NCI-H526 treated with DMSO at 0.1 percent for 48 hours (cell line): ENCODE results near the gene TRAF7.
"Not testable (repeated sequence)": the region's sequence is repeated elsewhere in the genome, so short reads cannot be mapped to it uniquely, and the experiment has no call there.

Source experiments
- DNase-seq: peaks from one replicate; lab custom pipeline; 2025; lab: John Stamatoyannopoulos, UW

TRAF7 gene

DNA sequence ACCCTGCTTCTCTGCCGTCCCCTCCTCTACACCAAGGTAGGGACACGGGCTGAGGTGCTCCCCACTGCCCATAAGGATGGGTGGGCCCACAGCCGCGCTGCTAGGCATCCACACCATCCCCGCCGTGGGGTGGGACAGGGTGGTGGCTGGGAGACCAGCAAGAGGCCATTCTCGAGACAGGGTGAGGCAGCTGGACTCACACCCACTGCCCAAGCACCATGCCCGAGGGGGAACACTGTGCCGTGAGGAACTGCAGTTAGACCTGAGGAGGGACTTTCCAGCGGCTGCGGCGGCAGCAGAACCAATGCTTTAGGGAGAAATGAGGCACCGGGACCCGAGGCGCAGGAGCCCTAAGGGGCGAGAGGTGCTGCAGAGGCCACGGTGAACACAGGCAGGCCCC, 33.2 kb upstream of the TRAF7 start:
- no peak for DNase-seq

DNA sequence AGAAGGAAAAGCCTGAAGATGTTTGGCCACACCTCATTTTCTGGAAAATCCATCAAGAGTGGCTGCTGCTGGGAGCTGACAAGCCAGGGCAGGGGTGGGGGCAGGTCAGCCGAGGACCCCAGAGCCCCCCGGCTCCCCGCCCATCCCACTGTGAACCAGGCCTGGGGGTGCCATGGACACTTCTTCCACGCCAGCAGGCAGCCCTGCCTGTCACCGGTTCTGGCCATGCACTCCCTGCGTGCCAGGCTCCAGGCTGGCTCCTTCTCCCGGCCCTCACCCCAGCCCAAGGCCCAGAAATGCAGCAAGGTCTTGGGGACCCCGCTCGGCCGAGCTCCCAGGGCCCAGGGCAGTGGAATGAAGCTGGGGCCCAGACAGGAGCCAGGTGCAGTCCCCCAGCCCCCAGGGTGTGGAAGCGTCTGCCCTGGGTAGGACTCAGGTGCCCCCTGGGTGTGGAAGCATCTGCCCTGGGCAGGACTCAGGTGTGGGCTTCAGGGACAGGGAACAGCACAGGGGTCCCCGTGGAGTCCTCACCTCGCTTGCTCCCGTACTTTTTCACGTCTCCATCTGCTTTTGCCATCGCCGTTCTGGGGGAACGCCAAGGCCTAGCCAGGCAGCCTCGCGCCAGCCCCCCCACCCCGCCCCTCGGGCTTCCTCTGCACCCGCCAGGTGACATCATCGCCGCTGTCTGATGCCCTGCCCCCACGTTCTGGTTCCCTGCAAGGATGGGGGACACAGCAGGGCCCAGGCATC, 32.5 kb upstream of the TRAF7 start:
- DNase-seq = not testable (repeated sequence)

GRCh38 chr16:2123706-2124376, 31.7 kb upstream of the TRAF7 start:
- not testable (repeated sequence) for DNase-seq

DNA sequence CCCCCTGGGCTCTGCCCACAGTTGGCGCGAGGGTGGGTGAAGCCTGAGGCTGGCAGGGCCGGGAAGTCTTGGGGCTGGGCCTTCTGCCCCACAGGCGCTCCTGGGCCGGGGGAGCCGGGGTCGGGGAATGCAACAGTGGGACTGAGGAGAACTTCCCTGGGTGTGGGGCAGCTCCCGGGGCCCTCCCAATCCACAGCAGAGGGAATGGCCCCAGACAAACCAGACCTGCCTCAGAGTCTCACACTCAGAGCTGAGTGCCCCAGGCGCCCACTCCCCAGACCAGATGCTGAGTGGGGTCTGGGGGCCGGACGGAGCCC, 31.2 kb upstream of the TRAF7 start:
- not testable (repeated sequence) for DNase-seq

DNA sequence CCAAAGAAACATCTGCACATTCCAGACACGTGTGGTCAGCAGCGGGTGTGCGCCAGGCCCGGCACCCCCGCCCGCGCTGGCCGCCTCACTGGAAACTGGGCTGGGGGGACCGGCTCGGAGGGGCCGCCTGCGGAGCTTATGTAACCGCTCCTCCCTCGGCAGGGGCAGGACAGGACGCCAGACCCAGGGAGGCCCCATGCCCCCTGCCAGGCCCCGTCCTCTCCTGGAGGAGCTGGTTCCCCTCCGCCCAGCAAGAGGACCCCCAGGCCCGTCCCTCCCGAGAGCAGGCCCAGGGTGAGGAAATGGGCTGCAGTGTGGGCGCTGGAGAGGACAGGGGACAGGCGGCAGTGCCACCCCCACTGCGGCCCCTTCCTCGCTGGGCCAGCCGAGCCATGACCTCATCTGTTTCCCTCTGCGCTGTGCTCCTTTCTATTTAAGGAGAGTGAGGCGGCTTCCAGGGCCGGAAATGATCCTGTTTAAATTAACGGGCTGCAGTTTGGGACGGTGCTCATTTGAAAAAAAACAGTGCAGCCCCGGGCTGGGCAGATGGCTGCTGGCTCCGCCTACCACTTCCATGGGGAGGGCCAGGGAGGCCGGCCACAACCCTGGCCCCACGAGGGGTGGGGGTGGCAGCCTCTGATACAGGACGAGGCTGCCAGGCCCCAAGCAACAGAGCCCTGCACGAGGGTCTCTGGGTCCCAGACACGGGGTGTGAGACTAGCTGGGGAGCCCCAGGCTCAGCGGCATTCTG, 30.7 kb upstream of the TRAF7 start:
- not testable (repeated sequence) for DNase-seq

GRCh38 chr16:2125609-2126008, 30.0 kb upstream of the TRAF7 start:
- DNase-seq = not testable (repeated sequence)

DNA sequence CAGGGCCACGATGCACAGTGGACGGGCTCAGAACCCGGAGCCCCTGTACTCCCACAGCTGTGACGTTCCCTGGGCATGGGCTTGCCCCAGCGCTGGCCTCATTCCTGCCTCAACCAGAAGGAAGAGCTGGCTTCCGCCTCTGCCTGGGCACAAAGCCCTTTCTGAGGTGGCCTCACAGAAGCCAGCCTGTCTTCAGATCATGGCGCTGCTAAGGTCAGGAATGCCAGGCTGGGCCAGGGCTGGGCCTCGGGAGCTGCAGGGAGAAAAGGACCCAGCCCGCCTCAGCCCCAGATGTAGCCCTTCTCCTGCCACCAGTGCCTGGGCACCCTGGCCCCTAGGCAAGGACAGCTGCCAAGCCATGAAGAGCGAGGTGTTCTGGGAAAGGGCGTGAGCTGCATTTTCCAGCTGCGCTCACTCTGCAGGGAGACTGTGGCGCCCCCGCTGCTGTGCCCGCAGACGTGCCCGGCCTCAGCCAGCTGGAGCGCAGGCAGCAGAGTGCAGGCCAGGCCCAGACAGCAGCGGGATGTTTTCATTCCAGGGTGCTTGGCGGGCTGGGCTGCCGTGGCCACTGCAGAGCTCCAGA, 29.3 kb upstream of the TRAF7 start:
- not testable (repeated sequence) for DNase-seq

DNA sequence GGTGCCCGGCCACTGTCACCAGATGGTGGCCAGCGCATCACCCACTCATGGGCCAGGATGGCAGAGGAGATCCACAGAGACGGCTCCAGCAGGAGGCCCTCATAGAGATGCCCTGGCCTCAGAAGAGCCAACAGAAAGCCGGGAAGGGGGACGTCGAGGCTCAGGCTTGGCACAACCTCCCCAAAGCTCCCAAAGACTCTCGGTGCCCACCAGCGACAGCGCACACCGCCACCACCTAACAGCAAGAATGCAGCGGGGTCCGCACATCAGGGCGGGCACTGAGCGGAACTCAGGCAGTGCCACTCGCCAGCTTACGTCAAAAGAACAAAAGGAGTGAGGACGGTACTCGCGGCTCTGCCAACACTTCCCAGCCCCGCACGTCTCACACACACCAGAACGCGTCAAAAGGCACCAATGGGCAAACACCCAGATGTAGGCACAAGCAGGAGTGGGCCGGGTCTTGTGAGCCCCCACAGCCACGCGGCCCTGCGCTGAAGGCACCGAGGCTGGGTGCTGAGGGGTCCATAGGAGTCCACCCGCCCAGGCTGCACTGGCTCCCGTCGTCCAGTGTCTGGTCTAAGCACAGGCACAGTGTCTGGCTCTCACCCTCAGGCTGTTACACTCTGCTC, 28.5 kb upstream of the TRAF7 start:
- not testable (repeated sequence) for DNase-seq

- not testable (repeated sequence) for DNase-seq
Observed at GRCh38 chr16:2127630-2128280, 27.8 kb upstream of the TRAF7 start.

- not testable (repeated sequence) for DNase-seq
Observed at GRCh38 chr16:2129251-2129650, 26.3 kb upstream of the TRAF7 start.

GRCh38 chr16:2129890-2130447, 25.6 kb upstream of the TRAF7 start:
- DNase-seq = not testable (repeated sequence)

- not testable (repeated sequence) for DNase-seq
Observed at GRCh38 chr16:2133797-2134196, 21.8 kb upstream of the TRAF7 start.

GRCh38 chr16:2135071-2135470, 20.5 kb upstream of the TRAF7 start:
- DNase-seq = not testable (repeated sequence)

GRCh38 chr16:2135770-2136490, 19.7 kb upstream of the TRAF7 start, which contains the start of gene PKD1:
Gene PKD1 (minus strand): TSS chr16:2135898. CDS start chr16:2135689, 209 bp downstream.
- peak; percentile 64 for DNase-seq

GRCh38 chr16:2142942-2143877, 12.4 kb upstream of the TRAF7 start:
- DNase-seq = no peak

GRCh38 chr16:2143878-2144485, 11.6 kb upstream of the TRAF7 start:
- DNase-seq = no peak

DNA sequence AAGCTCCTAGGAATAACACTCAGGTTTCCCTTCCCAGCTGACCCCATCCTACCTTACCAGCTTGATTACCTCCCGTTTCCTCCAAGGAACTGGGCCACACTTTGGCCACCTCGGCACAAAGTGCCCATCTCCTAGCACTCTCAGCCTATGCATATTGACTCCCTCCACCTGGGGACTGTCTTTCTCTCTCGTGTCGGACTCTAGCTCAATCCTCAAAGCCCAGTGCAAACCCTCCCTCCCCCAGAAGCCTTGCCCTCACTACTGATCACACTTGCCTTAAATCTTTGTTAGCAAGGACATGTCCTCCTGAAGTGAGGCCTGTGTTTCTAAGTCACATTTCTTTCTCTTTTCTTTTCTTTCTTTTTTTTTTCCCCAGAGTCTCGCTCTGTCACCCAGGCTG, 9.7 kb upstream of the TRAF7 start:
- DNase-seq = no peak

DNA sequence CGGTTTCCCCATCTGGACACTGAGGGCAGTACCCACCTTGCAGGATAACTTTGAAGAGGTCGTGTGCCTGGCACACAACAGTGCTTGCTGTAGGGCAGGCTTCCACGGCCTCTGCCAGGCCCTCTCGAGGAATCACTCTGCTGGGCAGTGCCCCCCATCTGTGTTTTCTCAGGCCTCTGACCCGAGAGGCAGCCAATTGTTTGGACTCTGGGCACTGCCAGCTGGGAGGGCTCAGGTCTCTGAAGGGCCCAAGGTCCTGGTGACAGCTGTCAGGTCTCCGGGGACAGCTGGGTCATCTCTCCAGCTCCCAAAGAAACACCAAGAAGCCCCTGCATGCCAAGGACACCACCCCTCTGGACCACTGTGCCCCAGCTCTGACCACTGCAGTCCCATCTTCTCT, 8.2 kb upstream of the TRAF7 start:
- no peak for DNase-seq
